SK-N-SH (cell line): ENCODE results near the gene DPH7. TPM values are rescaled to one million over a fixed set of nuclear protein-coding genes. Genes with fewer than 3 reads are reported as not detected.
"Not testable (repeated sequence)": the region's sequence is repeated elsewhere in the genome, so short reads cannot be mapped to it uniquely, and the experiment has no call there.

Experiments used
- CTCF ChIA-PET: fragments of 300-600, 350-600 bp; formaldehyde crosslinking; extraction: SDS; loops from one replicate; lab custom pipeline; 2021; lab: Yijun Ruan, JAX
- POLR2A ChIA-PET: fragments of 350-600 bp; sonication (Branson Sonifier 250); formaldehyde crosslinking; extraction: SDS; loops from one replicate; lab custom pipeline; 2020; ENCODE audit warnings: antibody characterized with exemption, inconsistent platforms; lab: Yijun Ruan, JAX
- DNase-seq: peaks from one replicate; pipeline ENCODE4 v3.0.0; 2012
- H2AFZ ChIP-seq: fragments of 200-600 bp; sonication (generic); 2 replicates; pipeline ENCODE4 v1.8.1; 2016; ENCODE audit warnings: antibody characterized with exemption, mild to moderate bottlenecking, low read depth
- H3F3A ChIP-seq: fragments of 200-600 bp; sonication (generic); replicated peaks from 2 replicates; pipeline ENCODE3; 2016; ENCODE audit warnings: antibody characterized with exemption, mild to moderate bottlenecking; ENCODE audit not compliant: insufficient read depth
- H3K27ac ChIP-seq, 2 experiments: fragments of 200-500 bp in 1 of 2; fragments of 200-600 bp in 1 of 2; sonication (Bioruptor generic) in 1 of 2; sonication (generic), shearing (Covaris generic) in 1 of 2; 2 replicates each; pipeline versions ENCODE4 v1.5.1 to v1.6.1; 2014 to 2016; ENCODE audit warnings: low read depth in 2 of 2, inconsistent platforms in 1 of 2, low read length in 1 of 2, mild to moderate bottlenecking in 1 of 2, mixed read lengths in 1 of 2
- H3K27me3 ChIP-seq: fragments of 200-600 bp; sonication (generic), shearing (Covaris generic); 2 replicates; pipeline ENCODE4 v1.6.1; 2016; ENCODE audit warnings: mixed run types; ENCODE audit not compliant: insufficient read depth
- H3K36me3 ChIP-seq, 2 experiments: fragments of 200-500 bp in 1 of 2; fragments of 200-600 bp in 1 of 2; sonication (Bioruptor generic) in 1 of 2; sonication (generic) in 1 of 2; replicated peaks in 1 of 2; 2 replicates each; pipeline versions ENCODE3 to v1.5.1; 2014 to 2016; ENCODE audit warnings: low read length in 1 of 2, mild to moderate bottlenecking in 1 of 2; ENCODE audit not compliant: insufficient read depth in 2 of 2, control insufficient read depth in 1 of 2
- H3K4me1 ChIP-seq, 2 experiments: fragments of 200-500 bp in 1 of 2; fragments of 200-600 bp in 1 of 2; sonication (Bioruptor generic) in 1 of 2; sonication (generic), shearing (Covaris generic) in 1 of 2; 2 replicates each; pipeline versions ENCODE4 v1.5.1 to v1.6.1; 2014 to 2016; ENCODE audit warnings: low read depth in 1 of 2, low read length in 1 of 2, mixed run types in 1 of 2; ENCODE audit not compliant: insufficient read depth in 2 of 2, control insufficient read depth in 1 of 2
- H3K4me2 ChIP-seq: fragments of 200-600 bp; sonication (generic), shearing (Covaris generic); 2 replicates; pipeline ENCODE4 v1.6.1; 2017; ENCODE audit warnings: mixed run types
- H3K4me3 ChIP-seq, 2 experiments: fragments of 200-500 bp in 1 of 2; fragments of 200-600 bp in 1 of 2; sonication (Bioruptor generic) in 1 of 2; sonication (generic), shearing (Covaris generic) in 1 of 2; 2 replicates each; pipeline versions ENCODE4 v1.5.1 to v1.8.1; 2014 to 2016; ENCODE audit warnings: low read depth in 2 of 2, inconsistent platforms in 1 of 2, low read length in 1 of 2, mild to moderate bottlenecking in 1 of 2, mixed read lengths in 1 of 2, moderate library complexity in 1 of 2
- H3K79me2 ChIP-seq: fragments of 200-600 bp; sonication (generic); 2 replicates; pipeline ENCODE4 v1.8.1; 2017; ENCODE audit warnings: mild to moderate bottlenecking; ENCODE audit not compliant: insufficient read depth
- H3K9ac ChIP-seq: fragments of 200-600 bp; sonication (generic); 2 replicates; pipeline ENCODE4 v1.6.1; 2017; ENCODE audit warnings: mixed run types
- H3K9me2 ChIP-seq: fragments of 200-600 bp; sonication (generic); 2 replicates; pipeline ENCODE4 v1.6.1; 2017; ENCODE audit warnings: mixed run types
- H3K9me3 ChIP-seq: fragments of 200-600 bp; sonication (generic); 2 replicates; pipeline ENCODE4 v1.6.1; 2017; ENCODE audit warnings: mixed run types, mild to moderate bottlenecking, moderate library complexity
- H4K20me1 ChIP-seq: fragments of 200-600 bp; sonication (generic); 2 replicates; pipeline ENCODE4 v1.6.1; 2017; ENCODE audit warnings: mild to moderate bottlenecking, mixed run types; ENCODE audit not compliant: insufficient read depth
- ELF1 ChIP-seq: IDR thresholded peaks from 2 replicates; pipeline ENCODE4 v1.4.0; 2012
- FOSL2 ChIP-seq: IDR thresholded peaks from 2 replicates; pipeline ENCODE4 v1.4.0; 2012; ENCODE audit warnings: low read depth, mild to moderate bottlenecking, moderate library complexity, borderline replicate concordance
- FOXJ3 ChIP-seq: sonication (generic); formaldehyde crosslinking; IDR thresholded peaks from 2 replicates; pipeline ENCODE4 v1.5.1; 2020; ENCODE audit warnings: mild to moderate bottlenecking, missing genetic modification reagents
- GABPA ChIP-seq: IDR thresholded peaks from 2 replicates; pipeline ENCODE4 v1.4.0; 2012; ENCODE audit warnings: low read depth, mild to moderate bottlenecking
- JUND ChIP-seq: IDR thresholded peaks from 2 replicates; pipeline ENCODE4 v1.4.0; 2012
- MAX ChIP-seq: IDR thresholded peaks from 2 replicates; pipeline ENCODE4 v1.4.0; 2012; ENCODE audit warnings: low read depth
- MXI1 ChIP-seq: IDR thresholded peaks from 2 replicates; pipeline ENCODE4 v1.6.1; 2012; ENCODE audit warnings: mild to moderate bottlenecking, low read depth, low read length, improper control_type of control experiment
- PBX3 ChIP-seq: IDR thresholded peaks from 2 replicates; pipeline ENCODE4; 2012
- RXRA ChIP-seq: IDR thresholded peaks from 2 replicates; pipeline ENCODE4 v1.4.0; 2012; ENCODE audit warnings: low read depth, mild to moderate bottlenecking, borderline replicate concordance
- SIN3A ChIP-seq: IDR thresholded peaks from 2 replicates; pipeline ENCODE4 v1.6.1; 2012; ENCODE audit warnings: low read depth, mild to moderate bottlenecking, low read length, moderate library complexity, borderline replicate concordance
- ZBTB33 ChIP-seq: IDR thresholded peaks from 2 replicates; pipeline ENCODE4 v1.4.0; 2012; ENCODE audit warnings: low read depth, borderline replicate concordance
- WGBS: methylation state at CpG from one replicate; pipeline ENCODE4 v1.1.6; 2017; ENCODE audit warnings: low lambda C conversion rate; 5-methylcytosine and 5-hydroxymethylcytosine counted together
- polyA plus RNA-seq, 3 experiments: library from polyadenylated mRNA; depleted of rRNA; stranded (reverse); fragments of >200 nt; gene quantifications; 2 replicates each; pipeline ENCODE4 v1.2.3, GENCODE V29; 2012

DPH7 gene
- polyA plus RNA-seq, 1 of the 3 experiments (the other 2 are of a cell fraction) = 59.9 TPM

- Histone ChIP-seq H3F3A (no peaks in the 10 kb centered on the region), H3K27me3 (no peaks in the 10 kb centered on the region), H3K9ac (no peak overlapping the region), H4K20me1 (no peaks in the 10 kb centered on the region), H3K9me2 (no peaks in the 10 kb centered on the region), H3K36me3 (peaks cover 16 to 27% of the 10 kb centered on the region in 2 experiments), H3K4me3 (no peak overlapping the region), H3K4me2 (no peak overlapping the region), H3K9me3 (no peaks in the 10 kb centered on the region), H3K4me1 (no peaks in the 10 kb centered on the region), H3K79me2 (peaks cover 22% of the 10 kb centered on the region), H2AFZ (no peak overlapping the region), H3K27ac (no peak overlapping the region)
- ChIA-PET POLR2A (no interaction called here), CTCF (interaction anchor here (1.0 kb wide), 1 partner anchor 9 kb away, joined by 4 read pairs; the partner anchor contains the start of gene DPH7)
- no peak for TF ChIP-seq JUND
- TF ChIP-seq ZBTB33 = no peak
- TF ChIP-seq FOSL2 = no peak
- no peak for TF ChIP-seq GABPA
- no peak for TF ChIP-seq SIN3A
- TF ChIP-seq MXI1 = no peak
- TF ChIP-seq FOXJ3 (CRISPR knock-in tag) = no peak
- TF ChIP-seq ELF1 = no peak
- no peak for TF ChIP-seq RXRA
- no peak for TF ChIP-seq PBX3
- TF ChIP-seq MAX = no peak
- WGBS = 96% methylated on average over 5 of the region's 5 CpGs
- no peak for DNase-seq
Observed at GRCh38 chr9:137569609-137570203, 9.0 kb downstream of the DPH7 start.

GRCh38 chr9:137568445-137568844, 10.3 kb downstream of the DPH7 start:
- H3K27ac ChIP-seq, H3K4me2 ChIP-seq, H3K9me2 ChIP-seq, H3K9me3 ChIP-seq, H3K4me3 ChIP-seq, DNase-seq, H4K20me1 ChIP-seq, CTCF ChIA-PET, H3F3A ChIP-seq, H3K9ac ChIP-seq, H3K4me1 ChIP-seq, H2AFZ ChIP-seq, POLR2A ChIA-PET, H3K27me3 ChIP-seq: not testable (repeated sequence)
- H3K79me2 ChIP-seq = peaks cover 11% of the 10 kb centered on the region
- WGBS = 77% methylated on average over 5 of the region's 5 CpGs
- H3K36me3 ChIP-seq = peaks cover 16 to 32% of the 10 kb centered on the region in 2 experiments
